ENCODE measurements around the gene CCDC117. TPM values are rescaled to one million over a fixed set of nuclear protein-coding genes. Genes with fewer than 3 reads are reported as not detected.

The CCDC117 gene
- total and polyA plus RNA-seq, 5 experiments from 2014 or later = 7.2 to 17.6 (median 11.1) TPM

Other genes starting within 250 kb of the CCDC117 start
- gene TTC28, start 92.9 kb upstream of the CCDC117 start, total RNA-seq = 1 to 10 TPM; 2.6 to 6.4 TPM
- gene TTC28, start 92.9 kb upstream of the CCDC117 start, polyA plus RNA-seq = 1 to 10 TPM in 1 of 3 donors, under 1 TPM in 2; 0.44 to 1.3 (median 0.81) TPM
- 1 to 10 TPM; 6.9 to 7.7 TPM for gene CHEK2, start 30.9 kb upstream of the CCDC117 start, total RNA-seq
- 10 to 100 TPM in 1 of 3 donors, 1 to 10 TPM in 2; 6.7 to 10.1 (median 7.9) TPM for gene CHEK2, start 30.9 kb upstream of the CCDC117 start, polyA plus RNA-seq
- 10 to 100 TPM; 11.7 to 12.1 TPM for gene HSCB, start 30.7 kb upstream of the CCDC117 start, total RNA-seq
- 10 to 100 TPM in 2 of 3 donors, 1 to 10 TPM in 1; 9.1 to 11.5 (median 11.5) TPM for gene HSCB, start 30.7 kb upstream of the CCDC117 start, polyA plus RNA-seq
- 10 to 100 TPM; 55.1 to 56.0 TPM for gene XBP1, start 27.9 kb downstream of the CCDC117 start, total RNA-seq
- gene XBP1, start 27.9 kb downstream of the CCDC117 start, polyA plus RNA-seq = 100 to 1,000 TPM; 150 to 238 (median 176) TPM
- under 1 TPM; 0.60 to 0.69 TPM for gene ZNRF3, start 110.9 kb downstream of the CCDC117 start, total RNA-seq
- under 1 TPM in 2 of 3 donors, not detected in 1; 0.08 TPM for gene ZNRF3, start 110.9 kb downstream of the CCDC117 start, polyA plus RNA-seq

All from naive thymus-derived CD8-positive, alpha-beta T cell (primary cell).